ENCODE data around the gene HPDL.
A peak's percentile ranks its signal among the peaks of the same experiment; 100 is the strongest.

HPDL gene

DNA sequence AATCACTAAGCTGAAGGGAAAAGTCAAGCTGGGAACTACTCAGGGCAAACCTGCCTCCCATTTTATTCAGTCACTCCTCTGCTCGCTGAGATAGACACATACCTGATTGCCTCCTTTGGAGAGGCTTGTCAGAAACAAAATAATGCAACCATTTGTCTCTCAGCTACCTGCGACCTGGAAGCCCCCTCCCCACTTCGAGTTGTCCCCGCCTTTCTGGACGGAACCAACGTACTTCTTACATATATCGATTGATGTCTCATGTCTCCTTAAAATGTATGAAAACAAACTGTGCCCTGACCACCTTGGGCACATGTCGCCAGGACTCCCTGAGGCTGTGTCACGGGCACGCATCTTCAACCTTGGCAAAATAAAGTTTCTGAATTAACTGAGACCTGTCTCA is 21.5 kb upstream of the HPDL start:
- no peak for DNase-seq
- peaks cover 44% of the 10 kb centered on the region for H3K4me1 Mint-ChIP-seq (ENCODE audit: low read depth)
- H3K4me3 Mint-ChIP-seq: peak overlapping the region; percentile 89
- H3K27ac Mint-ChIP-seq: peak overlapping the region; percentile 88
- peaks cover 6% of the 10 kb centered on the region for H3K36me3 Mint-ChIP-seq (ENCODE audit: low read depth)
- H3K9me3 Mint-ChIP-seq: no peaks in the 10 kb centered on the region
- H3K27me3 Mint-ChIP-seq: no peaks in the 10 kb centered on the region

GRCh38 chr1:45306319-45306718 is 20.4 kb upstream of the HPDL start:
- H3K9me3 Mint-ChIP-seq: no peaks in the 10 kb centered on the region
- H3K4me3 Mint-ChIP-seq: peak overlapping the region; percentile 43
- peak; percentile 53 for DNase-seq
- peak overlapping the region; percentile 88 for H3K27ac Mint-ChIP-seq
- H3K4me1 Mint-ChIP-seq (ENCODE audit: low read depth): peaks cover 42% of the 10 kb centered on the region
- H3K27me3 Mint-ChIP-seq: no peaks in the 10 kb centered on the region
- H3K36me3 Mint-ChIP-seq (ENCODE audit: low read depth): peaks cover 6% of the 10 kb centered on the region

- Mint-ChIP-seq H3K4me3 (peak overlapping the region; percentile 43), H3K36me3 (ENCODE audit: low read depth) (peaks cover 6% of the 10 kb centered on the region), H3K27me3 (no peaks in the 10 kb centered on the region), H3K4me1 (ENCODE audit: low read depth) (peaks cover 41% of the 10 kb centered on the region), H3K27ac (peak overlapping the region; percentile 88), H3K9me3 (no peaks in the 10 kb centered on the region)
- DNase-seq: no peak
These were observed 19.8 kb upstream of the HPDL start for GRCh38 chr1:45306905-45307304.

GRCh38 chr1:45314266-45314665 is 12.4 kb upstream of the HPDL start:
- no peaks in the 10 kb centered on the region for H3K4me1 Mint-ChIP-seq (ENCODE audit: low read depth)
- DNase-seq: no peak
- no peaks in the 10 kb centered on the region for H3K9me3 Mint-ChIP-seq
- no peak overlapping the region for H3K27ac Mint-ChIP-seq
- no peaks in the 10 kb centered on the region for H3K27me3 Mint-ChIP-seq
- no peak overlapping the region for H3K4me3 Mint-ChIP-seq
- no peaks in the 10 kb centered on the region for H3K36me3 Mint-ChIP-seq (ENCODE audit: low read depth)

- Mint-ChIP-seq H3K36me3 (ENCODE audit: low read depth) (no peaks in the 10 kb centered on the region), H3K27me3 (no peaks in the 10 kb centered on the region), H3K4me3 (no peak overlapping the region), H3K27ac (no peak overlapping the region), H3K9me3 (no peaks in the 10 kb centered on the region), H3K4me1 (ENCODE audit: low read depth) (no peaks in the 10 kb centered on the region)
- no peak for DNase-seq
These were observed 9.5 kb upstream of the HPDL start for GRCh38 chr1:45317166-45317565.

GRCh38 chr1:45319761-45320160 is 6.9 kb upstream of the HPDL start:
- Mint-ChIP-seq H3K27ac (no peak overlapping the region), H3K4me1 (ENCODE audit: low read depth) (no peaks in the 10 kb centered on the region), H3K36me3 (ENCODE audit: low read depth) (no peaks in the 10 kb centered on the region), H3K4me3 (no peak overlapping the region), H3K27me3 (no peaks in the 10 kb centered on the region), H3K9me3 (no peaks in the 10 kb centered on the region)
- DNase-seq: no peak

GRCh38 chr1:45321444-45321843 is 5.3 kb upstream of the HPDL start:
- Mint-ChIP-seq H3K36me3 (ENCODE audit: low read depth) (peaks cover under 1% of the 10 kb centered on the region), H3K9me3 (no peaks in the 10 kb centered on the region), H3K27me3 (no peaks in the 10 kb centered on the region), H3K27ac (no peak overlapping the region), H3K4me3 (no peak overlapping the region), H3K4me1 (ENCODE audit: low read depth) (peaks cover 4% of the 10 kb centered on the region)
- DNase-seq: no peak

- Mint-ChIP-seq H3K36me3 (ENCODE audit: low read depth) (peaks cover 6% of the 10 kb centered on the region), H3K4me1 (ENCODE audit: low read depth) (peaks cover 8% of the 10 kb centered on the region), H3K4me3 (no peak overlapping the region), H3K27ac (no peak overlapping the region), H3K27me3 (no peaks in the 10 kb centered on the region), H3K9me3 (no peaks in the 10 kb centered on the region)
- no peak for DNase-seq
These were observed 4.1 kb upstream of the HPDL start for GRCh38 chr1:45322486-45323040.

DNA sequence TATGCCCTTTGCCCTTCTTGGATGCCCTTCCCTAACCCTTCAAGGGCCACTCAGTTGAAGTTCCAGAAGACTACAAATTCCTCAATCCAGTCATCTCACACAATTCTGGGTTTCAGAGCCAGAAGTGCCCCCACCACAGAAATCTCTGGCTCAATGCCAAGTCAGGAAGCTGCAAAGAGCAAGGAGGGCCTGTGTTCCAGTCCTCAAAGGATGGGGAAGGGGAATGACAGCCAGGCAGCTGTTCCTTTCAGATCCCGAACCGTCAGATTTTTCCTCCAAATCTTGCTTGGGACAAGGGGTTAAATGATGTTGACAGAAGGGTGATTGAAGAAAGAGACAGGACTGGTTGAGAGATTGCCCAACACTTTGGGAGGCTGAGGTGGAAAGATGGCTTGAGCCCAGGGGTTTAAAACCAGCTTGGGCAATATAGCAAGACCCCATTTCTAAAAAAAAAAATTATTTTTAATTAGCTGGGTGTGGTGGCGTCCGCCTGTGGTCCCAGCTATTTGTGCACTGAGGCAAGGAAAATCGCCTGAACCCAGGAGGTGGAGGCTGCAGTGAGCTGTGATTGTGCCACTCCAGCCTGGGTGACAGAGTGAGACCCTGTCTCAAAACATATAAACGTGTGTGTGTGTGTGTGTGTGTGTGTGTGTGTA is 716 bp upstream of the HPDL start:
- no peaks in the 10 kb centered on the region for H3K27me3 Mint-ChIP-seq
- peak overlapping the region; percentile 90 for H3K27ac Mint-ChIP-seq

DNA sequence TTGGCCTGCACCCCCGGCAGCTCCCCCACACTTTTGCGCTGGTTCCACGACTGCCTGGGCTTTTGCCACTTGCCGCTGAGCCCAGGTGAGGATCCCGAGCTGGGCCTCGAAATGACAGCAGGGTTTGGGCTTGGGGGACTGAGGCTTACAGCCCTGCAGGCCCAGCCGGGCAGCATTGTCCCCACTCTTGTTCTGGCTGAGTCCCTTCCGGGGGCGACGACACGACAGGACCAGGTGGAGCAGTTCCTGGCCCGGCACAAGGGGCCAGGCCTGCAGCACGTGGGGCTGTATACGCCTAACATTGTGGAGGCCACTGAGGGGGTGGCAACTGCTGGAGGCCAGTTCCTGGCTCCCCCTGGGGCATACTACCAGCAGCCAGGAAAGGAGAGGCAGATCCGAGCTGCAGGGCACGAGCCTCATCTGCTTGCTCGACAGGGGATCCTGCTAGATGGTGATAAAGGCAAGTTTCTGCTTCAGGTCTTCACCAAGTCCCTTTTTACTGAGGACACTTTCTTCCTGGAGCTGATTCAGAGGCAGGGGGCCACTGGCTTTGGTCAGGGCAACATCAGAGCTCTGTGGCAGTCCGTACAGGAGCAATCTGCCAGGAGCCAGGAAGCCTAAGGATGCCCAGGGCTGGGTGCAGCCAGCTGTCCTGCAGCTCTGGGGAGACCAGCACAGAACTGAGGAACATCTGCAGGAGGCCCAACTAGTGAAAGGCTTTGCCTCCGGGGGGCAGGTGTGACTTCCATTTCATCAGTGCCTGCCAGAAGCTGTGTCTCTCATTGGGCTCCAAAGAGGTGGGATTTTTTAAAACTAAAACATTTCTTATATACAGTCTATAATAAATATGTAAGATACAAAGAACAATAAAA is 1.2 kb downstream of the HPDL start:
- Mint-ChIP-seq H3K4me1 (ENCODE audit: low read depth) (peaks cover 30% of the 10 kb centered on the region), H3K36me3 (ENCODE audit: low read depth) (peaks cover 54% of the 10 kb centered on the region), H3K27ac (peak overlapping the region; percentile 84), H3K9me3 (no peaks in the 10 kb centered on the region), H3K27me3 (no peaks in the 10 kb centered on the region), H3K4me3 (peak overlapping the region; percentile 92)
- peak; percentile 60 for DNase-seq

More for the DNA sequence above, 716 bp upstream of the HPDL start:
- no peak for DNase-seq
- H3K4me1 Mint-ChIP-seq (ENCODE audit: low read depth): peaks cover 30% of the 10 kb centered on the region
- H3K36me3 Mint-ChIP-seq (ENCODE audit: low read depth): peaks cover 39% of the 10 kb centered on the region
- H3K4me3 Mint-ChIP-seq: peak overlapping the region; percentile 92
- no peaks in the 10 kb centered on the region for H3K9me3 Mint-ChIP-seq

DNA sequence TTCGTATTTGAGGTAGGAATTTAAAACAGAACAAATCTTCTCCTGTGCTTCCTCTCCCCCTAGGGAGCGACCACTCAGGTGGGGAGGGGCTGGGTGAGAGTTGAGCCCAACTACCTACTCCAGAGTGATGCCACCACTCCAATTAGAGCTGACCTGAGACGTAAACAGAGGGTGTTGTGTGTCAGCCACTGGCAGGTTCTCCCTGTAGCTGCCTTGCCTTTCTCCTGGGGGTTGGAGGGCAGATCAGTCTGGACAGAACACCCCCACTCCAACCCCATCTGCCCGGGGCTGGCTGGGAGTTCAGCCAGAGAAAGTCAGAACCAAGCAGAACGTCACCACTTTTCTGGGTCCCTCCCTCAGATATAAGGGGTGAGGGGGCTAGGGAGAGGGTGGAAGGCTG is 2.0 kb downstream of the HPDL start:
- Mint-ChIP-seq H3K27me3 (no peaks in the 10 kb centered on the region), H3K36me3 (ENCODE audit: low read depth) (peaks cover 62% of the 10 kb centered on the region), H3K27ac (peak overlapping the region; percentile 58), H3K4me3 (peak overlapping the region; percentile 92), H3K4me1 (ENCODE audit: low read depth) (peaks cover 30% of the 10 kb centered on the region), H3K9me3 (no peaks in the 10 kb centered on the region)
- DNase-seq: no peak

DNA sequence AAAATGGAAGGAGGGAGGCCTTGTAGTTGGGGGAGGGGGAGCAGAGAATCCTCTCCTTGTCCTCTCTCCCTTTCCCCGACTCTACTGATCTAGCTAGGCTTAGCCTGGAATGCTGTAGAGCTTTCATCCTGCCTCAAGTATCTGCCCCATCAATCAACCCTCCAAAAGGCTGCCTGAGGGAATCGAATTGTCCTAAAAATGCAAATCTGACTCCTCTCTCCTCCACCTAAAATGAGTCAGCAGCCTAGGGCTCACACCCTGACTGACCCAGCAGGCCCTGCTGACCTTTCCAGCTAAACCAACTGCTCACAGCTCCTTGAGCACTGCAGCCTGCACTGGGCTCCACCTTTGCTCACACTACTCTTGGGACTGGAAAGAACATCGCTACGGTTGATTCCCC is 2.8 kb downstream of the HPDL start:
- Mint-ChIP-seq H3K4me3 (peak overlapping the region; percentile 92), H3K4me1 (ENCODE audit: low read depth) (peaks cover 33% of the 10 kb centered on the region), H3K36me3 (ENCODE audit: low read depth) (peaks cover 70% of the 10 kb centered on the region), H3K27ac (peak overlapping the region; percentile 56), H3K27me3 (no peaks in the 10 kb centered on the region), H3K9me3 (no peaks in the 10 kb centered on the region)
- DNase-seq: no peak

- H3K27me3 Mint-ChIP-seq: no peaks in the 10 kb centered on the region
- DNase-seq: no peak
- H3K27ac Mint-ChIP-seq: no peak overlapping the region
- peaks cover 38% of the 10 kb centered on the region for H3K4me1 Mint-ChIP-seq (ENCODE audit: low read depth)
- no peaks in the 10 kb centered on the region for H3K9me3 Mint-ChIP-seq
- H3K4me3 Mint-ChIP-seq: no peak overlapping the region
- H3K36me3 Mint-ChIP-seq (ENCODE audit: low read depth): peaks cover 71% of the 10 kb centered on the region
These were observed 5.0 kb downstream of the HPDL start for GRCh38 chr1:45331436-45332345.

- H3K27ac Mint-ChIP-seq: no peak overlapping the region
- H3K4me3 Mint-ChIP-seq: no peak overlapping the region
- H3K36me3 Mint-ChIP-seq (ENCODE audit: low read depth): peaks cover 71% of the 10 kb centered on the region
- no peaks in the 10 kb centered on the region for H3K9me3 Mint-ChIP-seq
- H3K27me3 Mint-ChIP-seq: no peaks in the 10 kb centered on the region
- DNase-seq: no peak
- H3K4me1 Mint-ChIP-seq (ENCODE audit: low read depth): peaks cover 40% of the 10 kb centered on the region
These were observed 5.6 kb downstream of the HPDL start for GRCh38 chr1:45332346-45332720.
